GM23248 (cell line): Measurements from ENCODE around the gene PTX4. TPM values are rescaled to one million over a fixed set of nuclear protein-coding genes. Genes with fewer than 3 reads are reported as not detected.

Source experiments
- DNase-seq: peaks from one replicate; pipeline ENCODE4 v3.0.0-alpha.2; 2015
- H2AFZ ChIP-seq: fragments of 200-600 bp; sonication (generic); 2 replicates; pipeline ENCODE4 v1.6.1; 2016; ENCODE audit warnings: antibody characterized with exemption
- H3F3A ChIP-seq: fragments of 200-600 bp; sonication (generic); 2 replicates; pipeline ENCODE4 v1.6.1; 2016; ENCODE audit warnings: mild to moderate bottlenecking, antibody characterized with exemption, mixed run types; ENCODE audit not compliant: insufficient read depth
- H3K27ac ChIP-seq: fragments of 200-600 bp; sonication (generic); 2 replicates; pipeline ENCODE4 v1.5.1; 2016; ENCODE audit warnings: mild to moderate bottlenecking
- H3K27me3 ChIP-seq: fragments of 200-600 bp; sonication (generic); replicated peaks from 2 replicates; pipeline ENCODE4 v1.6.1; 2016; ENCODE audit warnings: mild to moderate bottlenecking; ENCODE audit not compliant: insufficient read depth
- H3K36me3 ChIP-seq: fragments of 200-600 bp; sonication (generic); 2 replicates; pipeline ENCODE4 v1.6.1; 2016; ENCODE audit warnings: low read depth, mild to moderate bottlenecking
- H3K4me1 ChIP-seq: fragments of 200-600 bp; sonication (generic); 2 replicates; pipeline ENCODE4 v1.6.1; 2016; ENCODE audit warnings: mild to moderate bottlenecking; ENCODE audit not compliant: insufficient read depth
- H3K4me2 ChIP-seq: fragments of 200-600 bp; sonication (generic); one replicate; pipeline ENCODE4 v1.6.1; 2016; ENCODE audit warnings: mild to moderate bottlenecking; ENCODE audit not compliant: unreplicated experiment
- H3K4me3 ChIP-seq: fragments of 200-600 bp; sonication (generic); 2 replicates; pipeline ENCODE4 v1.5.1; 2016; ENCODE audit warnings: mild to moderate bottlenecking
- H3K79me2 ChIP-seq: fragments of 200-600 bp; sonication (generic); 2 replicates; pipeline ENCODE4 v1.6.1; 2016; ENCODE audit warnings: mild to moderate bottlenecking; ENCODE audit not compliant: insufficient read depth
- H3K9ac ChIP-seq: fragments of 200-600 bp; sonication (generic); 2 replicates; pipeline ENCODE4 v1.6.1; 2016; ENCODE audit warnings: mild to moderate bottlenecking
- H3K9me2 ChIP-seq: fragments of 200-600 bp; sonication (generic); 2 replicates; pipeline ENCODE4 v1.6.1; 2016; ENCODE audit warnings: mixed run types, mild to moderate bottlenecking, moderate library complexity; ENCODE audit not compliant: insufficient read depth
- H3K9me3 ChIP-seq: fragments of 200-600 bp; sonication (generic); one replicate; pipeline ENCODE4 v1.6.1; 2017; ENCODE audit warnings: low read depth
- H4K20me1 ChIP-seq: fragments of 200-600 bp; sonication (generic); 2 replicates; pipeline ENCODE4 v1.6.0; 2016; ENCODE audit not compliant: insufficient read depth
- EZH2 ChIP-seq: fragments of 200-600 bp; sonication (generic); IDR thresholded peaks from 2 replicates; pipeline ENCODE4 v1.6.1; 2018; ENCODE audit warnings: antibody characterized with exemption, mild to moderate bottlenecking; ENCODE audit not compliant: insufficient read depth, poor library complexity, severe bottlenecking
- EZH2phosphoT487 ChIP-seq: fragments of 200-600 bp; sonication (generic); IDR thresholded peaks from 2 replicates; pipeline ENCODE4 v1.6.1; 2018; ENCODE audit warnings: antibody characterized with exemption, moderate library complexity, mild to moderate bottlenecking, low read depth; ENCODE audit not compliant: insufficient read depth
- WGBS, 2 experiments: methylation state at CpG; one replicate each; pipeline ENCODE4 v1.1.6; 2015 to 2017; ENCODE audit warnings: low lambda C conversion rate in 2 of 2, low coverage in 1 of 2; ENCODE audit errors: missing lambda C conversion rate in 2 of 2; 5-methylcytosine and 5-hydroxymethylcytosine counted together
- in situ Hi-C: fragments of 300-500 bp; cut with MboI; formaldehyde crosslinking; loops from 2 replicates; pipeline ENCODE4 v1.15.0; 2020
- polyA plus RNA-seq: library from polyadenylated mRNA; unstranded; fragments of >200 nt; fragmentation: Nextera tagmentation; extraction: Ambion mirVana; gene quantifications from 2 replicates; pipeline ENCODE4 v1.2.1, GENCODE V29; 2016
- total RNA-seq: library from RNA; depleted of rRNA; stranded (reverse); fragments of >200 nt; shearing (Covaris generic); gene quantifications from 2 replicates; pipeline ENCODE4 v1.2.3, GENCODE V29; 2014

The PTX4 gene
- total and polyA plus RNA-seq, 2 experiments from 2014 or later: not detected

DNA sequence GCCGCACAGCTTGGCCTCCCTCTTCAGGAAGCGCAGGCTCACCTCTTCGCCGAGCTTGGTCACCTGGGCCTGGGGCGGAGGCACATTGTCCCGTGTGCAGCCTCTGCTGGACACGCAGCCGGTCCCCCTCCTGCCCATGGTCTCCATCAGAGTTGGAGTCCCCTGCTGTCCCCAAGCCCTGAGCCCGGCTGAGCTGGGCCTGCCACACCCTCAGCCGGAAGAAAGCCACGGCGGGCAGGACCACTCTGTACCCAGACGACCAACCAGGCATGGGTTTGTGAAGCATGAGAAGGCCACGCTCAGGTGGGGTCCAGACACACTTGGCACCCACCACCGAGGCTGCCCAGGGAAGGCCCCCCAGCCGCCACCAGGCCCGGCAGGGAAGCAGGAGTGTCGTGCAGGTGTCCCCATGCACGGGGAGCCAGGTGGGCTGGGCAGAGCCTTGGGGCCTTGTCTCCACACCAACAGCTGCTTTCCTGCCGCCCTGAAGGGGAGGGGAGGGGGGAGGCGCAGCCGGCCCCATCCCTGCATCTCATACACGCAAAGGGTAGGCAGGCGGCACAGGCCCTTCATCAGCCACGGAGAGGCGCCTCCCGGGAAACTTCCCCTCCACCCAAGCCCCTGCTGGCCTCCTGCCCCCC, 49.6 kb downstream of the PTX4 start:
- no peak for DNase-seq
- Histone ChIP-seq H3K4me1 (no peaks in the 10 kb centered on the region), H2AFZ (no peak overlapping the region), H3K9ac (no peak overlapping the region), H3K36me3 (no peaks in the 10 kb centered on the region), H3K4me3 (no peak overlapping the region), H3K4me2 (no peak overlapping the region), H3K9me3 (no peaks in the 10 kb centered on the region), H3K9me2 (no peaks in the 10 kb centered on the region), H3K27ac (no peak overlapping the region), H3K27me3 (no peaks in the 10 kb centered on the region), H4K20me1 (no peaks in the 10 kb centered on the region), H3K79me2 (no peaks in the 10 kb centered on the region), H3F3A (no peaks in the 10 kb centered on the region)
- in situ Hi-C loops: no loop called here
- TF ChIP-seq EZH2phosphoT487: no peak
- no peak for TF ChIP-seq EZH2
- 84% methylated on average over 17 to 27 of the region's 27 CpGs for whole genome bisulfite sequencing, 2 experiments

DNA sequence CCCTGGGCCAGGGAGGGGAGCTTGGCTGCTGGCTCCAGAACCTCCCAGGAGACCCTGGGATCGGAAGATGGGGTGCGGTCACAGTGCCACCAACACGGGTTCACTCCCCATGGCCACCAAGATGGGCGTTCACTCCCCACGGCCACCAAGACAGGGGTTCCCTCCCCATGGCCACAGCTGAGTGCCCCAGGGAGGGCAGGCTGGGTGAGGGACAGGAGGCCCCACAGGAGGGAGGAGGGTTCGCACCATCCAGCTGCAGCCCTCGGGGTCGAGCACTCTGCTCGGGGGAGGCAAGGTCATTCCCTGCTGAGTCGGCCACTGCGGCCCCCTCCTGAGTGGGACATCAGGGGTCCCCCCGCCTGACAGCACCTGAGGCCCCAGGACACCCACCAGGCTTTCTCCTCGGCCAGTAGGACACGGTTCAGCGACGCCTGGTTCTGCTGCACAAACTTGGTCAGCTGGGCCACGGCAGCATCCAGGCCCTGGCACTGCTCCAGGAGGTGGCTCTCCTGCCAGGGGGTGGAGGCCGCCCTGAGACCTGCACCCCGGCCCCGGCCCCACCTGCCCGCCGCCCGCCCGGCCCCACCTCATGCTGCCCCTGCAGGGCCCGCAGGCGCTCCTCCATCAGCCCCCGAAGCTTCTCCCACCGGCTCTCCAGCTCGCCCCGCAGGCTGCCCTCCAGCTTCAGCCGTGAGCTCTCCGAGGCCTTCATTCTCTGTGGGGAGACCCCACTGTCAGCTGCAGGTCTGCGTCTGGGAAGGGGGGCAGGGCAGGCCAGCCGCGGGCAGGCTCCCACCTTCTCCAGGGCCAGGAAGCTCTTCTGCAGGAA, 50.3 kb downstream of the PTX4 start:
- Histone ChIP-seq H3K79me2 (no peaks in the 10 kb centered on the region), H3K9me3 (no peaks in the 10 kb centered on the region), H4K20me1 (no peaks in the 10 kb centered on the region), H2AFZ (no peak overlapping the region), H3K4me3 (no peak overlapping the region), H3K4me2 (no peak overlapping the region), H3K36me3 (no peaks in the 10 kb centered on the region), H3K9ac (no peak overlapping the region), H3F3A (no peaks in the 10 kb centered on the region), H3K4me1 (no peaks in the 10 kb centered on the region), H3K9me2 (no peaks in the 10 kb centered on the region), H3K27me3 (no peaks in the 10 kb centered on the region), H3K27ac (no peak overlapping the region)
- WGBS, 2 experiments: 78 to 83% methylated on average over 31 to 35 of the region's 35 CpGs
- no peak for DNase-seq
- in situ Hi-C loops: no loop called here
- TF ChIP-seq EZH2phosphoT487: no peak
- no peak for TF ChIP-seq EZH2

DNA sequence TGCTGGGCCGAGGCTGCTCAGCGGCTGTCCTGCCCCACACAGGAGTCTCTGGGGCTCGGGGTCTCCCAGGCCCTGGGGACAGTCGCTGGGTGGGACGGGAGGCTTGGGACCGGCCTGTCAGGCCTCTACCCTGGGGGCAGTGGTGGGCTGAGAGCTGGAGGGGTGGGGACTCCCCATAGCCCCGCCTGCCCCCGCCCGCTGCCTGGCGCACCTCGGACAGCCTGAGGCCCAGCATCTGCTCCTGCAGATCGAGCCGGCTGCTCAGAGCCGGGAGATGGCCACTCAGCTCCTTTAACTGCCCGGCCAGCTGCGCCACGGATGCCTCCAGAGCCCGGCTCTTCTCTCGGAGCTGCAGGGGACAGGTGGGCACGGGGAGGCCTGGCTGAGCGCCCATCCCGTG, 51.1 kb downstream of the PTX4 start:
- 70 to 84% methylated on average over 10 to 18 of the region's 22 CpGs for WGBS, 2 experiments
- H3K9me2 ChIP-seq: no peaks in the 10 kb centered on the region
- no peak overlapping the region for H3K4me2 ChIP-seq
- H2AFZ ChIP-seq: no peak overlapping the region
- H3K79me2 ChIP-seq: no peaks in the 10 kb centered on the region
- no peak overlapping the region for H3K27ac ChIP-seq
- no peak overlapping the region for H3K4me3 ChIP-seq
- no peak overlapping the region for H3K9ac ChIP-seq
- no peaks in the 10 kb centered on the region for H3F3A ChIP-seq
- no peaks in the 10 kb centered on the region for H3K27me3 ChIP-seq
- H4K20me1 ChIP-seq: no peaks in the 10 kb centered on the region
- TF ChIP-seq EZH2: no peak
- no peak for TF ChIP-seq EZH2phosphoT487
- in situ Hi-C loops: no loop called here
- H3K36me3 ChIP-seq: no peaks in the 10 kb centered on the region
- no peak for DNase-seq
- no peaks in the 10 kb centered on the region for H3K9me3 ChIP-seq
- no peaks in the 10 kb centered on the region for H3K4me1 ChIP-seq

DNA sequence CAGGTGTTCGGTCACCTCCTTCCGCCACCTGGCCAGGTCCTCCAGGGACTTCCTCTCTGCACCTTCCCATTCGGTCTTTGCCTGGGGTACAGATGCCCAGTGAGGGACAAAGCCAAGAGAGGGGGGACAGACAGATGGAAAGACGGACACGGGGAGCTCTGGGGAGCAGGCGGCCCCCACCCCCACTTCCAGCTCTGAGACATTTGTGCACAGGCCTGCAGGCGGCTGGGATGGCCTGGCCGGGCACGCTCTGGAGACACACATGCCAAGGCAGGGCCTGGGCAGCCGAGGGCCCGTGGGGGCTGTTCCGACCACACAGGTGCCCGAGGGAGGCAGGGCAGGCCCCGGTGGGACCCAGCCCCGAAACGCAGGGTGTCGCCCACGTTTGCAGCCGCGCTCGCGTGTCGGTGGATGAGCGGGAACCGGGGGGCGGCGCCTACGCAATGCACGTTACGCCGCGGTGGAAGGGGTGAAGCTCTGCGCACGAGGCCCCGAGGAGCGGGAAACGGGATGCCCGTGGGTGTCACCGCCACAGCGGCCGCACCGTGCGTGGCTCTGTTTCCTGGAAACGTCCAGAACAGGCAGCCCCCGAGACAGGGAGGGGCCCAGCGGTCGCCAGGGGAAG, 51.9 kb downstream of the PTX4 start:
- H2AFZ ChIP-seq: no peak overlapping the region
- WGBS, 2 experiments: 89 to 92% methylated on average over 42 to 47 of the region's 47 CpGs
- H3K4me3 ChIP-seq: no peak overlapping the region
- H3K4me2 ChIP-seq: no peak overlapping the region
- no peaks in the 10 kb centered on the region for H3F3A ChIP-seq
- no peak for TF ChIP-seq EZH2phosphoT487
- no peak for TF ChIP-seq EZH2
- no peaks in the 10 kb centered on the region for H3K27me3 ChIP-seq
- no peaks in the 10 kb centered on the region for H3K79me2 ChIP-seq
- H4K20me1 ChIP-seq: no peaks in the 10 kb centered on the region
- no peaks in the 10 kb centered on the region for H3K4me1 ChIP-seq
- no peaks in the 10 kb centered on the region for H3K9me3 ChIP-seq
- no peaks in the 10 kb centered on the region for H3K9me2 ChIP-seq
- H3K27ac ChIP-seq: no peak overlapping the region
- DNase-seq: no peak
- no peaks in the 10 kb centered on the region for H3K36me3 ChIP-seq
- no peak overlapping the region for H3K9ac ChIP-seq
- in situ Hi-C loops: no loop called here
